NT2/D1 (cell line): ENCODE results near the gene XRN2.

Experiments
- DNase-seq: peaks from one replicate; pipeline ENCODE4 v3.0.0-alpha.2; 2011; ENCODE audit warnings: low read depth, low spot score
- H3K27me3 ChIP-seq: 2 replicates; pipeline ENCODE4 v1.6.0; 2011; ENCODE audit warnings: mild to moderate bottlenecking; ENCODE audit not compliant: insufficient read length, insufficient read depth
- H3K36me3 ChIP-seq: 2 replicates; pipeline ENCODE4 v1.6.1; 2011; ENCODE audit warnings: mild to moderate bottlenecking, low read length, mixed read lengths; ENCODE audit not compliant: insufficient read depth, insufficient read length
- H3K4me1 ChIP-seq: 2 replicates; pipeline ENCODE4 v1.5.1; 2011; ENCODE audit not compliant: insufficient read depth, insufficient read length
- H3K4me3 ChIP-seq: 2 replicates; pipeline ENCODE4 v1.5.1; 2011; ENCODE audit warnings: low read depth; ENCODE audit not compliant: insufficient read length
- H3K9ac ChIP-seq: 2 replicates; pipeline ENCODE4 v1.6.0; 2011; ENCODE audit warnings: low read depth; ENCODE audit not compliant: insufficient read length
- H3K9me3 ChIP-seq: 2 replicates; pipeline ENCODE4 v1.5.1; 2011; ENCODE audit warnings: mild to moderate bottlenecking, low read length; ENCODE audit not compliant: insufficient read depth
- SUZ12 ChIP-seq: IDR thresholded peaks from 2 replicates; pipeline ENCODE4 v1.6.1; 2011; ENCODE audit not compliant: insufficient read length, insufficient read depth; ENCODE audit errors: extremely low read depth
- YY1 ChIP-seq: IDR thresholded peaks from 2 replicates; pipeline ENCODE4 v1.6.1; 2011; ENCODE audit not compliant: insufficient read length, insufficient read depth
- ZNF274 ChIP-seq: IDR thresholded peaks from 2 replicates; pipeline ENCODE4 v1.6.1; 2011; ENCODE audit warnings: mild to moderate bottlenecking, low read depth, low read length

Gene XRN2

GRCh38 chr20:21353236-21353635, 50.1 kb downstream of the XRN2 start:
- no peaks in the 10 kb centered on the region for H3K9me3 ChIP-seq
- no peaks in the 10 kb centered on the region for H3K27me3 ChIP-seq
- no peak for DNase-seq
- H3K4me3 ChIP-seq: no peak overlapping the region
- TF ChIP-seq ZNF274: no peak
- no peak overlapping the region for H3K9ac ChIP-seq
- H3K4me1 ChIP-seq: no peaks in the 10 kb centered on the region
- peaks cover 53% of the 10 kb centered on the region for H3K36me3 ChIP-seq

- Histone ChIP-seq H3K9ac (no peak overlapping the region), H3K9me3 (no peaks in the 10 kb centered on the region), H3K4me1 (no peaks in the 10 kb centered on the region), H3K27me3 (no peaks in the 10 kb centered on the region), H3K4me3 (no peak overlapping the region), H3K36me3 (peaks cover 52% of the 10 kb centered on the region)
- TF ChIP-seq ZNF274: no peak
- no peak for TF ChIP-seq SUZ12
- TF ChIP-seq YY1: no peak
- no peak for DNase-seq
Observed at GRCh38 chr20:21355981-21356380, 52.9 kb downstream of the XRN2 start.

- DNase-seq: no peak
- no peak overlapping the region for H3K4me3 ChIP-seq
- H3K9me3 ChIP-seq: no peaks in the 10 kb centered on the region
- H3K36me3 ChIP-seq: peaks cover 52% of the 10 kb centered on the region
- no peaks in the 10 kb centered on the region for H3K4me1 ChIP-seq
- H3K9ac ChIP-seq: no peak overlapping the region
- TF ChIP-seq YY1 (no peak), ZNF274 (no peak), SUZ12 (no peak)
- no peaks in the 10 kb centered on the region for H3K27me3 ChIP-seq
Observed at GRCh38 chr20:21356386-21356785, 53.3 kb downstream of the XRN2 start.

GRCh38 chr20:21357844-21358243, 54.7 kb downstream of the XRN2 start:
- no peaks in the 10 kb centered on the region for H3K27me3 ChIP-seq
- TF ChIP-seq SUZ12 (no peak), ZNF274 (no peak), YY1 (no peak)
- no peaks in the 10 kb centered on the region for H3K4me1 ChIP-seq
- H3K9me3 ChIP-seq: no peaks in the 10 kb centered on the region
- H3K4me3 ChIP-seq: no peak overlapping the region
- peaks cover 60% of the 10 kb centered on the region for H3K36me3 ChIP-seq
- H3K9ac ChIP-seq: no peak overlapping the region
- no peak for DNase-seq

- no peaks in the 10 kb centered on the region for H3K4me1 ChIP-seq
- H3K4me3 ChIP-seq: no peak overlapping the region
- H3K36me3 ChIP-seq: peaks cover 67% of the 10 kb centered on the region
- H3K27me3 ChIP-seq: no peaks in the 10 kb centered on the region
- no peak for DNase-seq
- no peak for TF ChIP-seq ZNF274
- no peak for TF ChIP-seq YY1
- no peak for TF ChIP-seq SUZ12
- H3K9me3 ChIP-seq: no peaks in the 10 kb centered on the region
- no peak overlapping the region for H3K9ac ChIP-seq
Observed at GRCh38 chr20:21358737-21359136, 55.6 kb downstream of the XRN2 start.

DNA sequence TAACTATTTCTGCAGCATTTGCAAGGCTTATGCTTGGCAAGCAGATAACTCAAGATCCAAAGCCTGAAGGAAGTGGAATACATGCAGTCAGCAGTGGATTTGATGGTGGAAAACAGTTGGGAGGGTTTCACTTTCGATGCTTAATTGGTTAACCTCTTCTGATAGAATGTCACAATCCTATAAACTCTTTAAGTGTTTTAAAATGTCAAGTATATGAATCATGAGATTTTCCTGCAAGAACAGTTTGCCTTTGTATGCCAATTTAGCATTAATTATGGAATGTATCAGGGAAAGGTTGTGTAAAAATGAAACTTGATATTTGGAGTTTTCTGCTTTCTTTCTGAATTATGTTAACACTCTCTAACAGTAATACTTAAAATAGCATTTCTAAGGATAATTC, 57.6 kb downstream of the XRN2 start:
- H3K4me3 ChIP-seq: no peak overlapping the region
- H3K9ac ChIP-seq: no peak overlapping the region
- TF ChIP-seq SUZ12 (no peak), YY1 (no peak), ZNF274 (no peak)
- peaks cover 66% of the 10 kb centered on the region for H3K36me3 ChIP-seq
- no peaks in the 10 kb centered on the region for H3K4me1 ChIP-seq
- no peaks in the 10 kb centered on the region for H3K27me3 ChIP-seq
- no peak for DNase-seq
- no peaks in the 10 kb centered on the region for H3K9me3 ChIP-seq

GRCh38 chr20:21361266-21361665, 58.1 kb downstream of the XRN2 start:
- H3K9ac ChIP-seq: no peak overlapping the region
- H3K4me3 ChIP-seq: no peak overlapping the region
- no peak for DNase-seq
- TF ChIP-seq ZNF274: no peak
- no peak for TF ChIP-seq SUZ12
- no peak for TF ChIP-seq YY1
- H3K27me3 ChIP-seq: no peaks in the 10 kb centered on the region
- H3K4me1 ChIP-seq: no peaks in the 10 kb centered on the region
- no peaks in the 10 kb centered on the region for H3K9me3 ChIP-seq
- peaks cover 63% of the 10 kb centered on the region for H3K36me3 ChIP-seq

DNA sequence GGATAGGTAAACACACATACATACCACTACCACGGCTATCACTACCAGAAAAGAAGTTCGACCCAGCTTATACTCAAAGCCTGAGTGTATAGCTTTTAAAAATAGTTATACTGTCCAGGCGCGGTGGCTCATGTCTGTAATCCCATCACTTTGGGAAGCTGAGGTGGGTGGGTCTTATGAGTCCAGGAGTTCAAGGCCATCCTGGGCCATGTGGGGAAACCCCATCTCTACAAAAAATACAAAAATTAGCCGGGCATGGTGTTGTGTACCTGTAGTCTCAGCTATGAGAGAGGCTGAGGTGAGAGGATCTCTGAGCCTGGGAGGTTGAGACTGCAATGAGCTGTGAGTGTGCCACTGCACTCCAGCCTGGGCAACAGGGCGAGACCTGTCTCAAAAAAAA, 61.3 kb downstream of the XRN2 start:
- Histone ChIP-seq H3K27me3 (no peaks in the 10 kb centered on the region), H3K9ac (no peak overlapping the region), H3K4me3 (no peak overlapping the region), H3K4me1 (no peaks in the 10 kb centered on the region), H3K36me3 (peaks cover 60% of the 10 kb centered on the region), H3K9me3 (no peaks in the 10 kb centered on the region)
- TF ChIP-seq ZNF274 (no peak), SUZ12 (no peak), YY1 (no peak)
- DNase-seq: no peak
